Right cardiac atrium (tissue), 5 donors: ENCODE data around the gene DDX39B. TPM values are rescaled to one million over a fixed set of nuclear protein-coding genes. Genes with fewer than 3 reads are reported as not detected.
"Not testable (repeated sequence)": the region's sequence is repeated elsewhere in the genome, so short reads cannot be mapped to it uniquely, and the experiment has no call there.

Experiments used
- ATAC-seq, 2 donors: fragments of 200-7000 bp; cut with Tn5 transposase; one replicate each; pipeline versions ENCODE4 v1.8.0 to v1.9.1; 2020; ENCODE audit warnings: moderate library complexity in 2 of 2, mild to moderate bottlenecking in 1 of 2
- DNase-seq, 3 donors: peaks; one replicate each; pipeline ENCODE4 v3.0.0-alpha.2; 2020
- H3K27ac ChIP-seq: one replicate; pipeline ENCODE4 v1.5.1; 2013; ENCODE audit warnings: mild to moderate bottlenecking, low read length, control low read depth, moderate library complexity
- H3K27me3 ChIP-seq: one replicate; pipeline ENCODE4 v1.6.1; 2013; ENCODE audit not compliant: control insufficient read depth, insufficient read depth
- H3K4me1 ChIP-seq: one replicate; pipeline ENCODE4 v1.6.1; 2013; ENCODE audit warnings: low read length; ENCODE audit not compliant: control insufficient read depth, insufficient read depth
- H3K4me3 ChIP-seq: one replicate; pipeline ENCODE4 v1.5.1; 2013; ENCODE audit warnings: low read length, control low read depth
- H3K9me3 ChIP-seq: one replicate; pipeline ENCODE4 v1.6.1; 2013; ENCODE audit warnings: low read length; ENCODE audit not compliant: control insufficient read depth
- WGBS: extraction: QIAGEN DNeasy Blood & Tissue Kit; methylation state at CpG from one replicate; pipeline ENCODE4 v1.1.7; 2013; 5-methylcytosine and 5-hydroxymethylcytosine counted together
- intact Hi-C, 4 donors: fragments of 100-400 bp; cut with DNase I; formaldehyde crosslinking; loops; one replicate each; pipeline versions ENCODE4 v1.11.0 to v1.14.0; 2022 to 2023
- long read RNA-seq, 4 donors: library from polyadenylated mRNA; unstranded; transcript quantifications; one replicate each; pipeline ENCODE4 v2.0.0, GENCODE V29; 2020 to 2021
- polyA plus RNA-seq: library from polyadenylated mRNA; stranded (reverse); fragments of 200-250 nt; gene quantifications from one replicate; pipeline ENCODE4 v1.2.3, GENCODE V29; 2013
- total RNA-seq, 4 donors: library from RNA; stranded (reverse); fragmentation: NEBNext Ultra II Directional; extraction: Animal tissue kit (Norgen Biotek cat#: 25700); gene quantifications; one replicate each; pipeline ENCODE4 v1.2.1, GENCODE V29; 2021
- donor health status: healthy with polysubstance abuse.
- donor health status: DM: no; HTN: yes; CAD: no.
- donor health status: DM: no; HTN: no; CAD: no.
- donor health status: DM: no; HTN: yes; CAD: no; lungs with severe emphysema.
- donor health status: DM: yes; HTN: yes; CAD: no.

DDX39B gene
- 100 to 1,000 TPM; 196 to 235 (median 212) TPM for total RNA-seq
- polyA plus RNA-seq = 145 TPM
- long read RNA-seq, donor 1, full-length matches to known transcripts = 83 of 101 reads
- long read RNA-seq, donor 1, partial matches to known transcripts = 7 of 101 reads
- long read RNA-seq, donor 1, other reads (novel, unspliced or antisense) = 11 of 101 reads
- long read RNA-seq, donor 2, full-length matches to known transcripts = 61 of 73 reads
- long read RNA-seq, donor 2, partial matches to known transcripts = 4 of 73 reads
- long read RNA-seq, donor 2, other reads (novel, unspliced or antisense) = 8 of 73 reads
- long read RNA-seq, donor 3, transcript DDX39B-202 (11 exons, 2,133 nt) = minor isoform, 57 of 324 reads
- long read RNA-seq, donor 3, transcript DDX39B-214 (11 exons, 2,003 nt) = major isoform, 201 of 324 reads
- long read RNA-seq, donor 3, partial matches to known transcripts = 33 of 324 reads
- long read RNA-seq, donor 3, other reads (novel, unspliced or antisense) = 33 of 324 reads
- long read RNA-seq, donor 4, transcript DDX39B-202 (11 exons, 2,133 nt) = minor isoform, 18 of 67 reads
- long read RNA-seq, donor 4, transcript DDX39B-214 (11 exons, 2,003 nt) = major isoform, 43 of 67 reads
- long read RNA-seq, donor 4, partial matches to known transcripts = 1 of 67 reads
- long read RNA-seq, donor 4, other reads (novel, unspliced or antisense) = 4 of 67 reads

GRCh38 chr6:31541658-31542521 lies at the start of gene DDX39B:
TSS of gene DDX39B (minus strand) at chr6:31542003. CDS start at chr6:31540532, 1,471 bp downstream.
- no peaks in the 10 kb centered on the region for H3K9me3 ChIP-seq
- WGBS = under 1% methylated on average over 43 of the region's 43 CpGs
- intact Hi-C loops = no loop called here
- H3K27ac ChIP-seq = peak within 1 kb of the TSS; percentile 93
- DNase-seq (peak; percentile 96 to 98 (median 98)), ATAC-seq (peak; percentile 94 to 95)
- peaks cover 5% of the 10 kb centered on the region for H3K4me1 ChIP-seq
- H3K4me3 ChIP-seq = peak within 1 kb of the TSS; percentile 94
- no peaks in the 10 kb centered on the region for H3K27me3 ChIP-seq

GRCh38 chr6:31590691-31591090 lies 48.9 kb upstream of the DDX39B start:
- DNase-seq, H3K9me3 ChIP-seq, ATAC-seq, H3K27ac ChIP-seq, H3K4me3 ChIP-seq, intact Hi-C loops, H3K27me3 ChIP-seq, H3K4me1 ChIP-seq: not testable (repeated sequence)
- WGBS = 89% methylated on average over 5 of the region's 5 CpGs

- intact Hi-C loops = loop anchor here in 1 of 4 donors (5.0 kb wide), 1 partner anchor 37 kb away; no protein-coding TSS in a partner anchor
- Histone ChIP-seq H3K9me3 (no peaks in the 10 kb centered on the region), H3K4me1 (no peaks in the 10 kb centered on the region), H3K27me3 (no peaks in the 10 kb centered on the region), H3K4me3 (no peak overlapping the region), H3K27ac (no peak overlapping the region)
- DNase-seq (no peak), ATAC-seq (no peak)
- WGBS = 42% methylated on average over 9 of the region's 9 CpGs
These were observed 47.3 kb upstream of the DDX39B start for GRCh38 chr6:31588871-31589650.

- intact Hi-C loops = loop anchor here in 1 of 4 donors (5.0 kb wide), 1 partner anchor 36 kb away; no protein-coding TSS in a partner anchor
- WGBS = 62% methylated on average over 12 of the region's 12 CpGs
- H3K9me3 ChIP-seq = no peaks in the 10 kb centered on the region
- H3K4me3 ChIP-seq = no peak overlapping the region
- no peaks in the 10 kb centered on the region for H3K27me3 ChIP-seq
- no peaks in the 10 kb centered on the region for H3K4me1 ChIP-seq
- ATAC-seq (no peak), DNase-seq (no peak)
- no peak overlapping the region for H3K27ac ChIP-seq
These were observed 46.3 kb upstream of the DDX39B start for GRCh38 chr6:31587791-31588777.

- H3K4me1 ChIP-seq = no peaks in the 10 kb centered on the region
- no peak overlapping the region for H3K4me3 ChIP-seq
- 58% methylated on average over 9 of the region's 9 CpGs for WGBS
- no peak overlapping the region for H3K27ac ChIP-seq
- no peaks in the 10 kb centered on the region for H3K27me3 ChIP-seq
- intact Hi-C loops = loop anchor here in 1 of 4 donors (5.0 kb wide), 1 partner anchor 34 kb away; no protein-coding TSS in a partner anchor
- no peaks in the 10 kb centered on the region for H3K9me3 ChIP-seq
- ATAC-seq (peak; percentile 49 to 57), DNase-seq (peak in 1 of 3 donors; percentile 54)
These were observed 44.9 kb upstream of the DDX39B start for GRCh38 chr6:31586599-31587281.

GRCh38 chr6:31586008-31586407 lies 44.2 kb upstream of the DDX39B start, which contains the start of gene LST1:
TSS of gene LST1 (plus strand) at chr6:31586277. CDS start at chr6:31587300, 1,023 bp downstream.
- intact Hi-C loops = loop anchor here in 1 of 4 donors (5.0 kb wide), 1 partner anchor 34 kb away; no protein-coding TSS in a partner anchor
- peak within 1 kb of the TSS; percentile 16 for H3K27ac ChIP-seq
- H3K4me3 ChIP-seq = no peak within 1 kb of the TSS
- ATAC-seq (peak; percentile 46 to 55), DNase-seq (peak in 1 of 3 donors; percentile 22)
- no peaks in the 10 kb centered on the region for H3K27me3 ChIP-seq
- H3K4me1 ChIP-seq = no peaks in the 10 kb centered on the region
- 50% methylated on average over 1 of the region's 1 CpG for WGBS
- H3K9me3 ChIP-seq = no peaks in the 10 kb centered on the region

- 59% methylated on average over 2 of the region's 2 CpGs for WGBS
- intact Hi-C loops = loop anchor here in 1 of 4 donors (5.0 kb wide), 1 partner anchor 33 kb away; no protein-coding TSS in a partner anchor
- peak overlapping the region; percentile 16 for H3K27ac ChIP-seq
These were observed 43.7 kb upstream of the DDX39B start for GRCh38 chr6:31585491-31585890.

GRCh38 chr6:31582230-31582643 lies 40.4 kb upstream of the DDX39B start, which contains the start of gene LTB:
TSS of gene LTB (minus strand) at chr6:31582424. CDS start at chr6:31582417, 7 bp downstream.
- ATAC-seq (no peak), DNase-seq (peak in 1 of 3 donors; percentile 54)
- Histone ChIP-seq H3K4me3 (peak within 1 kb of the TSS; percentile 72), H3K27me3 (no peaks in the 10 kb centered on the region), H3K9me3 (no peaks in the 10 kb centered on the region), H3K27ac (peak within 1 kb of the TSS; percentile 77), H3K4me1 (no peaks in the 10 kb centered on the region)
- WGBS = 75% methylated on average over 3 of the region's 3 CpGs
- intact Hi-C loops = loop anchor here in 2 of 4 donors (5.0 kb wide), 1 partner anchor 35 kb away; the partner anchor contains the start of genes ATP6V1G2 (in 2 of the 2) and NFKBIL1 (in 2 of the 2)

More at GRCh38 chr6:31585491-31585890, 43.7 kb upstream of the DDX39B start:
- ATAC-seq (no peak), DNase-seq (no peak)
- H3K4me1 ChIP-seq = no peaks in the 10 kb centered on the region
- H3K27me3 ChIP-seq = no peaks in the 10 kb centered on the region
- H3K4me3 ChIP-seq = no peak overlapping the region
- no peaks in the 10 kb centered on the region for H3K9me3 ChIP-seq
